HCT116 (cell line): ENCODE measurements around the gene BCO2. TPM values are rescaled to one million over a fixed set of nuclear protein-coding genes. Genes with fewer than 3 reads are reported as not detected.

Source experiments
- ATAC-seq: fragments of 200-7000 bp; cut with Tn5 transposase; 2 replicates; pipeline ENCODE4 v1.9.1; 2020; ENCODE audit warnings: mild to moderate bottlenecking, moderate library complexity
- BruUV-seq: library from RNA; stranded (reverse); fragments of 400-500 nt; replicated peaks from 2 replicates; lab custom pipeline; 2021; lab: Mats Ljungman, UMichigan
- CTCF ChIA-PET: fragments of 300-600 bp; sonication (Branson Sonifier 250); formaldehyde crosslinking; loops from one replicate; lab custom pipeline; 2021; ENCODE audit warnings: antibody characterized with exemption; lab: Charles Lee
- POLR2A ChIA-PET: fragments of 300-600, 350-600 bp; sonication (Branson Sonifier 250); formaldehyde crosslinking; loops from one replicate; lab custom pipeline; 2021; ENCODE audit warnings: antibody characterized with exemption; lab: Charles Lee
- RAD21 ChIA-PET, 2 experiments: fragments of 300-600 bp; sonication (Branson Sonifier 250); formaldehyde crosslinking; loops; one replicate each; lab custom pipeline; 2023; ENCODE audit warnings: low total read pairs in 2 of 2; ENCODE audit not compliant: uncharacterized antibody in 2 of 2, unreplicated experiment in 2 of 2, low non-redundant PET in 1 of 2; lab: Charles Lee
- DNase-seq: peaks from one replicate; pipeline ENCODE4 v3.0.0-alpha.2; 2010; ENCODE audit warnings: low read depth, low spot score
- H2AFZ ChIP-seq: fragments of 200-600 bp; shearing (Covaris generic), sonication (generic); 2 replicates; pipeline ENCODE4 v1.6.1; 2017; ENCODE audit warnings: low read depth, mixed run types, mixed read lengths, antibody characterized with exemption, low read length; ENCODE audit not compliant: poor library complexity, severe bottlenecking
- H3K27ac ChIP-seq: 2 replicates; pipeline ENCODE4 v1.5.1; 2012; ENCODE audit warnings: low read depth, low read length
- H3K27me3 ChIP-seq: fragments of 200-600 bp; sonication (generic); 2 replicates; pipeline ENCODE4 v1.6.1; 2016; ENCODE audit warnings: mixed run types, low read length, mixed read lengths; ENCODE audit not compliant: insufficient read depth
- H3K36me3 ChIP-seq, 2 experiments: fragments of 200-500 bp in 1 of 2; fragments of 200-600 bp in 1 of 2; sonication (Bioruptor generic) in 1 of 2; sonication (generic) in 1 of 2; 2 replicates each; pipeline versions ENCODE4 v1.5.1 to v1.6.1; 2014 to 2016; ENCODE audit warnings: low read length in 2 of 2, inconsistent platforms in 1 of 2, mixed read lengths in 1 of 2, mixed run types in 1 of 2; ENCODE audit not compliant: insufficient read depth in 2 of 2, control insufficient read depth in 1 of 2
- H3K4me1 ChIP-seq, 2 experiments: fragments of 200-600 bp in 1 of 2; sonication (generic) in 1 of 2; 2 replicates each; pipeline versions ENCODE4 v1.5.1 to v1.6.1; 2012 to 2017; ENCODE audit warnings: low read length in 2 of 2, inconsistent platforms in 1 of 2, mild to moderate bottlenecking in 1 of 2, mixed read lengths in 1 of 2, mixed run types in 1 of 2, moderate library complexity in 1 of 2; ENCODE audit not compliant: insufficient read depth in 2 of 2, control insufficient read depth in 1 of 2
- H3K4me2 ChIP-seq: fragments of 200-600 bp; sonication (generic); 2 replicates; pipeline ENCODE4 v1.6.1; 2017; ENCODE audit warnings: mixed run types, low read length, mixed read lengths
- H3K4me3 ChIP-seq, 2 experiments: fragments of 200-600 bp in 1 of 2; sonication (generic) in 1 of 2; replicated peaks in 1 of 2; 2 replicates each; pipeline ENCODE4 v1.5.1; 2011 to 2016; ENCODE audit warnings: low read length in 2 of 2, control low read depth in 1 of 2, low read depth in 1 of 2, mild to moderate bottlenecking in 1 of 2, mixed read lengths in 1 of 2, mixed run types in 1 of 2
- H3K79me2 ChIP-seq: fragments of 200-600 bp; sonication (generic); 2 replicates; pipeline ENCODE4 v1.6.1; 2017; ENCODE audit warnings: mild to moderate bottlenecking, mixed run types, low read length, moderate library complexity, mixed read lengths; ENCODE audit not compliant: insufficient read depth
- H3K9ac ChIP-seq: fragments of 200-600 bp; sonication (generic); 2 replicates; pipeline ENCODE4 v1.6.1; 2016; ENCODE audit warnings: low read length, mixed read lengths
- H3K9me2 ChIP-seq: fragments of 200-600 bp; sonication (generic), shearing (Covaris generic); 2 replicates; pipeline ENCODE4 v1.6.1; 2017; ENCODE audit warnings: mixed run types, mild to moderate bottlenecking, moderate library complexity; ENCODE audit not compliant: insufficient read depth
- H3K9me3 ChIP-seq, 2 experiments: fragments of 200-500 bp in 1 of 2; fragments of 200-600 bp in 1 of 2; sonication (Bioruptor generic) in 1 of 2; sonication (generic) in 1 of 2; 2 replicates each; pipeline ENCODE4 v1.6.1; 2014 to 2017; ENCODE audit warnings: low read length in 2 of 2, mixed read lengths in 2 of 2, inconsistent platforms in 1 of 2, low read depth in 1 of 2, mild to moderate bottlenecking in 1 of 2, mixed run types in 1 of 2, moderate library complexity in 1 of 2; ENCODE audit not compliant: control insufficient read depth in 1 of 2, insufficient read depth in 1 of 2
- H4K20me1 ChIP-seq: fragments of 200-600 bp; sonication (generic), shearing (Covaris generic); 2 replicates; pipeline ENCODE4 v1.6.1; 2017; ENCODE audit warnings: mixed run types, mild to moderate bottlenecking, moderate library complexity; ENCODE audit not compliant: insufficient read depth
- CBX3 ChIP-seq: IDR thresholded peaks from 2 replicates; pipeline ENCODE4 v1.6.1; 2012; ENCODE audit warnings: low read depth
- CEBPB ChIP-seq: IDR thresholded peaks from 2 replicates; pipeline ENCODE4 v1.6.1; 2012; ENCODE audit warnings: low read depth
- CTCF ChIP-seq, 3 experiments: fragments of 200-600 bp in 1 of 3; sonication (generic) in 1 of 3; IDR thresholded peaks in 2 of 3; conservative IDR thresholded peaks in 1 of 3; 2 replicates each; pipeline ENCODE4 v1.5.1; 2012 to 2017; ENCODE audit warnings: low read depth in 2 of 3, low read length in 2 of 3, antibody characterized with exemption in 1 of 3, borderline replicate concordance in 1 of 3, control low read depth in 1 of 3, mild to moderate bottlenecking in 1 of 3, mixed read lengths in 1 of 3, mixed run types in 1 of 3, moderate library complexity in 1 of 3; ENCODE audit not compliant: insufficient read depth in 1 of 3
- EGR1 ChIP-seq: IDR thresholded peaks from 2 replicates; pipeline ENCODE4 v1.6.1; 2012; ENCODE audit warnings: low read depth
- EZH2 ChIP-seq: fragments of 200-600 bp; sonication (generic); IDR thresholded peaks from 2 replicates; pipeline ENCODE4 v1.6.1; 2017; ENCODE audit warnings: antibody characterized with exemption, mixed run types
- EZH2phosphoT487 ChIP-seq: fragments of 200-600 bp; IDR thresholded peaks from 2 replicates; pipeline ENCODE4 v1.6.1; 2018; ENCODE audit warnings: antibody characterized with exemption, borderline replicate concordance
- POLR2A ChIP-seq: IDR thresholded peaks from 2 replicates; pipeline ENCODE4 v1.7.0; 2011; ENCODE audit warnings: borderline replicate concordance; ENCODE audit not compliant: insufficient read depth, insufficient read length; ENCODE audit errors: extremely low read depth
- POLR2AphosphoS5 ChIP-seq: IDR thresholded peaks from 2 replicates; pipeline ENCODE4 v1.6.1; 2011; ENCODE audit warnings: mild to moderate bottlenecking, low read depth, low read length, moderate library complexity
- RAD21 ChIP-seq: IDR thresholded peaks from 2 replicates; pipeline ENCODE4 v1.6.1; 2012; ENCODE audit warnings: low read depth, mild to moderate bottlenecking
- SP1 ChIP-seq: IDR thresholded peaks from 2 replicates; pipeline ENCODE4 v1.6.1; 2012; ENCODE audit warnings: low read depth
- TCF7L2 ChIP-seq: IDR thresholded peaks from 2 replicates; pipeline ENCODE4 v1.7.0; 2011; ENCODE audit warnings: borderline replicate concordance, inconsistent platforms; ENCODE audit not compliant: insufficient read depth, insufficient read length; ENCODE audit errors: extremely low read depth
- YY1 ChIP-seq: IDR thresholded peaks from 2 replicates; pipeline ENCODE4 v1.6.1; 2011; ENCODE audit warnings: low read length, low read depth, moderate library complexity, mild to moderate bottlenecking; ENCODE audit not compliant: insufficient replicate concordance; ENCODE audit errors: extremely low read depth
- intact Hi-C: fragments of 100-400 bp; cut with micrococcal nuclease; formaldehyde crosslinking; loops from 2 replicates; pipeline ENCODE4 v1.10.0; 2022
- total RNA-seq: library from RNA; stranded (reverse); gene quantifications from one replicate; pipeline ENCODE4 v1.2.1, GENCODE V29; 2021; ENCODE audit not compliant: unreplicated experiment

Gene BCO2
- total RNA-seq, 1 experiment from 2014 or later = 4.0 TPM

GRCh38 chr11:112253605-112254242 lies 78.4 kb downstream of the BCO2 start:
- H4K20me1 ChIP-seq = no peaks in the 10 kb centered on the region
- H3K27ac ChIP-seq = no peak overlapping the region
- no peak overlapping the region for H3K4me3 ChIP-seq
- H3K9ac ChIP-seq = no peak overlapping the region
- intact Hi-C loops = no loop called here
- ATAC-seq (no peak), DNase-seq (no peak)
- CTCF ChIA-PET = no interaction called here
- POLR2A ChIA-PET = no interaction called here
- no peaks in the 10 kb centered on the region for H3K9me2 ChIP-seq
- H2AFZ ChIP-seq = no peak overlapping the region
- BruUV-seq = no TSS peak
- RAD21 ChIA-PET = no interaction called here
- no peaks in the 10 kb centered on the region for H3K79me2 ChIP-seq
- H3K9me3 ChIP-seq = no peaks in the 10 kb centered on the region
- TF ChIP-seq TCF7L2 = no peak
- no peak for TF ChIP-seq CBX3
- no peak for TF ChIP-seq EGR1
- no peak for TF ChIP-seq EZH2phosphoT487
- TF ChIP-seq CEBPB = no peak
- TF ChIP-seq POLR2A = no peak
- TF ChIP-seq EZH2 = no peak
- TF ChIP-seq RAD21 = no peak
- TF ChIP-seq YY1 = no peak
- TF ChIP-seq CTCF (IDR thresholded peaks at IDR 0.05 in 2 of 3, conservative IDR thresholded peaks at IDR 0.05 in 1 of 3; ENCODE audit: borderline replicate concordance in 1 of 3, insufficient read depth in 1 of 3, low read depth in 2 of 3, low read length in 2 of 3) = no peak
- no peak for TF ChIP-seq SP1
- no peak for TF ChIP-seq POLR2AphosphoS5
- no peaks in the 10 kb centered on the region for H3K36me3 ChIP-seq
- H3K4me1 ChIP-seq = no peaks in the 10 kb centered on the region
- H3K4me2 ChIP-seq = no peak overlapping the region
- H3K27me3 ChIP-seq = no peaks in the 10 kb centered on the region
